Pons (tissue), 1 donor: ENCODE data around the gene DACT1.

Experiments used
- DNase-seq: peaks from one replicate; pipeline ENCODE4 v3.0.0-alpha.2; 2016; ENCODE audit warnings: low spot score

DACT1 gene

DNA sequence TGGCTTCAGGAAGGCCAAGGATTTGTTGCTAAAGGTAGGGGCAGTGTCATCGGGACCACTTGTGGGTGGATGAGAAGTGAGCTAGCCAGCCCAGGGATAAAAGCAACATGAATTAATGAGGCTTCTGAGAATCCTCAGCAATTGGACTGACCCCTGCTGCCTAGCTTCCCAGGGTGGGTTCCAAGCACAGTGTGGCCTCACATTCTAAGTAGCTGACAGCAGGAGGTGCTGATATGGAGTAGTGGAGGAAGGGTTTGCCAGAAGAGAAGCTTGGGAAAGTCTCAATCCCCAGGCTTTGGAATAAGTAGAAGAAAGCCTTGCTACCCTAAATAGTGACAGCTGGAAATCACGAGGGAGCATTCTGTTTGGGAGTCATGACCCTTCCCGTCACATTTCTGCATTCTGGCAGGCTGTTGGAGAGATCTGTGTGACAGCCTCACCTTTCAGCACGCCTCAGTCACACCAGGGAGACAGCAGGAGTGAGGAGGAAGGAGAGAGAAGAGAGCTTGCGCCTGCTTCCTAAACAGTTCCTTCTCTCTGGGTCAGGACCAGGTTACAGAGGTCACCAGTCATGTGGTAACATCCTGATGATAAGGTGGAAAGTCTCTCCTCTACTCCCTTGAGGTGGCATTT, 31.2 kb downstream of the DACT1 start:
- DNase-seq = no peak

GRCh38 chr14:58669556-58670200, 31.9 kb downstream of the DACT1 start:
- DNase-seq = no peak

- no peak for DNase-seq
Observed at GRCh38 chr14:58671024-58671423, 33.3 kb downstream of the DACT1 start.

- DNase-seq = no peak
Observed at GRCh38 chr14:58671436-58671835, 33.7 kb downstream of the DACT1 start.

DNA sequence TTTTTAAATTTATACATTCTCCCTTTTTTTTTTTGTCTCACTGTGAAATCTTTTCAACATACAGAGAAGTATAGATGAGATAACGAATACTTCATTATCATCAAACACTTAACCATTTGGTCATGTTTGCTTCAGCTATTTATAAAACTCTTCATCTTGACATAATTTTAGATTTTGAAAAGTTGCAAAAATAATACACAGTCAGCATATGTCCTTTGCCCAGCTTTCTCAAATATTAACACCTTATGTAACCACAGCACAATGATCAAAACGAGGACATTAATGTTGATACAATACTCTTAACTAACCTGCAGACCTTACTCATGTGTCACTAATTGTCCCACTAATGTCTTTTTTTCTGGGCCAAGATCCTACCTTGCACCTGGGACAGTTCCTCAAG, 36.0 kb downstream of the DACT1 start:
- DNase-seq = no peak

DNA sequence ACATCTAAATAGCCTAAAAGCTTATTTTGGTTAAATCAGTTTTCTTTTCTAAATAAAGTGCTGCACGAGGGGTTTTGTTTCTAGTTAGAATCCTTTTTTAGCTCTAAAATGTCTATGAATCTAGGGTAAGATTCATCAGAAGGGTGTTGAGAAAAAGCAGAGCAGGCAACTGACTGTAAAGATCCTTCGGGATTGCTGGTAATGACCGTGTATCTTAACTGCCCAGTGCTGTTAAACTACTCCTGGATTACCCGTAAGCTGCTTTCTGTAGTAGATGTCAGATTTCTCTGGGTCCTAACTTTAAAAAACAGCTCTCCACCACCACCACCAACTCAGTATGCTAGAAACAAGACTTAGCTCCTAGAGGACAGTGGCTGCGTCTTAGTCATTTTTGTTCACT, 39.2 kb downstream of the DACT1 start:
- DNase-seq = no peak

DNA sequence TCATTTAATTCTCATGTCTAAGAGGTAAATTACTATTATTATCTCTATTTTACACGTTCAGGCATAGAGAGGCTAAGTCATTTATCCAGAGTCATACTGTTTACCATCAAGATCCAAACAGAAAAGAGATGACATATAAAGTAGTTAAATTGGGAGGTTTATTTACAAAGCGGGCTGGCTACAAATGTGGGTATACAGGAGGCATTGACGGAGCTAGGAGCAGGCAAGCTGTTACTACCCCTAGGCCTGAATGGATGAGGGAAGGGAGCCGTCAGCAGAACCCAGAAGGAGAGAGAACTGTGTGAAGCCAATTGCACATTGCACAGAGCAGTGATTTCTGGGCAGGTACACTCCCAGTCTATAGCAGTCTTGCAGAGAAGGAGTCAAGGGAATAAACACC, 39.8 kb downstream of the DACT1 start:
- no peak for DNase-seq

- DNase-seq = no peak
Observed at GRCh38 chr14:58677996-58678395, 40.2 kb downstream of the DACT1 start.

DNA sequence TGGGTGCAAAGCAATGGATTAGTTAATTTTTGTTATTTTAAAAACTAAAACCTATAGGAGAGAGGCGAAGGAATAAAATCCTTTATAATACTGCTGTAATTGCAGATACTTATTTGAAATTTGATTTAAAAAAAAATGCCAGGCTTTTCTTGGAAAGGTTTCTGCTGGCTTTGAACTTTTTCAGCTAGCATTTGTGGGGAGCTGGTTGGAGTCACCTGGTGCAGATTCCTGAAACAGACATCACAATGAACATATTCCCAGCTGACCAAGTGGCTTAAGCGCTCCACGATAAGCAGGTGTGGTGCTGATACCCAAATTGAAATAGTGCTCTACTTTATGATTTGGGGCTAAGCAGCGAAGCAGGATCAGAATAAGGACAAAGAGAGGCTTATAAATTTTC, 42.9 kb downstream of the DACT1 start:
- no peak for DNase-seq

GRCh38 chr14:58687232-58687795, 49.6 kb downstream of the DACT1 start:
- DNase-seq = no peak

DNA sequence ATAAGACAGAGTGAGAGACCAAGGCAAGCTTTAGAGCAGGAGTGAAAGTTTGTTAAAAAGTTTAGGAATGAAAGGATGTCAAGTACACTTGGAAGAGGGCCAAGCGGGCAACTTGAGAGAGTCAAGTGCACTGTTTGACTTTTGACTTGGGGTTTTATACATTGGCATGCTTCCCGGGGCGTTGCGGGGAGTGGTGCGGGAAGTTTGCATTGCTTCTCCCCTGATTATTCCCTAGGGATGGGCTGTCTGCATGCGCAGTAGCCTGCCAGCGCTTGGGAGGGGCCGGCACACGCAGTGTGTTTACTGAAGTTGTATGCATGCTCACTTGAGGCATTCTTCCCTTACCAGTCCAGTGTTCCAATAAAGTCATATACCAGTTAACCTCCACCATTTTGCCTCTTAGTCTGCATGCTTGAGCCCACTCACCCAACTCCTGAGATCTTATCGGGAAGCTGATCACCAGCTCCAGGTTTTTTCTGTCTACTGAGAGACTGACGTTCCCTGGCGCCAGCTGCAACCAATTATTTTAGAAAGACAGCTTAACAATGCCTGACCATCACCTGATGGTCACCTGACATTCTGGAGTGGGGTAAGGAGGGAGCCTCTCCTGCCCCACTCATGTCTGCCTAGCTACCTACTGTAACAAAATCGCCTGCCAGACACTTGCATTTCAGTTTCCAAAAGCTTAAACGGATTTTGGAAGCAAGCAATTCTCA, 53.2 kb downstream of the DACT1 start:
- no peak for DNase-seq

- DNase-seq = no peak
Observed at GRCh38 chr14:58693048-58693447, 55.3 kb downstream of the DACT1 start.

DNA sequence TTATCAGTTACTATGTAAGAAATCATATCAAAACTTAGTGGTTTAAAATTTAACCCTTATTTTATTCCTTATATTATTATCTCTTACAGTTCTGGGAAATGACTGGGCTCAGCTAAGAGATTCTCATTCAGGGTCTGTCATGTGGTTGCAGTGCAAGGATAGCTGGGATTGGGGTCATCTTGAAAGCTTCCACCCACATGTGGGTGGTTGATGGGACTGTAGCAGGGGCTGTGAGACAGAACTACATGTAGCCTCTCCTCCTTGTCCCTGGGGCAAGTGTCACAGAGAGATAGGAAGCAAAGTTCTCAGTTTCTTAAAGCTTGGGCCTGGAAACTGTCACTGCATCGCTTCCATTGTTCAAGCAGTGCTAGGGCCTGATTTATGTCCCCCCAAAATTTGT, 57.8 kb downstream of the DACT1 start:
- no peak for DNase-seq

GRCh38 chr14:58697266-58697929, 59.6 kb downstream of the DACT1 start:
- no peak for DNase-seq
